ENCODE results near the gene PLEKHG5.

The PLEKHG5 gene

GRCh38 chr1:6424619-6425593, 66.6 kb downstream of the PLEKHG5 start, which contains the start of gene ESPN:
ESPN (plus strand) TSS chr1:6424776; CDS start chr1:6424956, 180 bp downstream.
- DNase-seq, result no peak

GRCh38 chr1:6424000-6424565, 67.4 kb downstream of the PLEKHG5 start:
- DNase-seq, result no peak

GRCh38 chr1:6423321-6423999, 68.0 kb downstream of the PLEKHG5 start:
- peak; percentile 84 for DNase-seq

- DNase-seq, result no peak
Measured at GRCh38 chr1:6421266-6421665, 70.2 kb downstream of the PLEKHG5 start.

- DNase-seq, result no peak
Measured at GRCh38 chr1:6420454-6421042, 70.9 kb downstream of the PLEKHG5 start.

GRCh38 chr1:6419804-6420453, 71.5 kb downstream of the PLEKHG5 start, which contains the start of gene HES2:
HES2 (minus strand) TSS chr1:6419919; CDS start chr1:6419820, 99 bp downstream.
- no peak for DNase-seq

GRCh38 chr1:6419397-6419803, 72.1 kb downstream of the PLEKHG5 start:
- DNase-seq, result no peak

- DNase-seq, result no peak
Measured at GRCh38 chr1:6418668-6419396, 72.6 kb downstream of the PLEKHG5 start.

GRCh38 chr1:6417961-6418667, 73.4 kb downstream of the PLEKHG5 start:
- DNase-seq, result no peak

Measured in NCI-H1105 treated with DMSO at 0.1 percent for 48 hours (cell line).